Osteoblast (primary cell): ENCODE results near the gene RNASEH2A. TPM values are rescaled to one million over a fixed set of nuclear protein-coding genes. Genes with fewer than 3 reads are reported as not detected.
A peak's percentile ranks its signal among the peaks of the same experiment; 100 is the strongest.

Experiments
- DNase-seq: peaks from one replicate; pipeline ENCODE4 v3.0.0; 2011; ENCODE audit warnings: low spot score, mixed read lengths; ENCODE audit not compliant: insufficient read length; ENCODE audit errors: missing footprints
- H2AFZ ChIP-seq: 2 replicates; pipeline ENCODE4 v1.6.0; 2011; ENCODE audit warnings: mild to moderate bottlenecking, low read length
- H3K27ac ChIP-seq: 2 replicates; pipeline ENCODE4 v1.5.1; 2011; ENCODE audit warnings: mild to moderate bottlenecking, low read depth, low read length, moderate library complexity
- H3K27me3 ChIP-seq: 2 replicates; pipeline ENCODE4 v1.6.0; 2012; ENCODE audit warnings: mild to moderate bottlenecking, control low read depth, inconsistent platforms, low read length, moderate library complexity; ENCODE audit not compliant: insufficient read depth
- H3K36me3 ChIP-seq: 2 replicates; pipeline ENCODE4 v1.5.1; 2011; ENCODE audit warnings: mild to moderate bottlenecking, low read length, control low read depth, moderate library complexity; ENCODE audit not compliant: insufficient read depth
- H3K4me1 ChIP-seq: 2 replicates; pipeline ENCODE4 v1.5.1; 2011; ENCODE audit warnings: mild to moderate bottlenecking, low read length, control low read depth, moderate library complexity; ENCODE audit not compliant: insufficient read depth
- H3K4me2 ChIP-seq: 2 replicates; pipeline ENCODE4 v1.6.0; 2011; ENCODE audit warnings: mild to moderate bottlenecking, low read length; ENCODE audit not compliant: insufficient read depth
- H3K4me3 ChIP-seq: fragments of 200-600 bp; sonication (generic); 3 replicates; pipeline ENCODE4 v1.5.1; 2012; ENCODE audit warnings: mild to moderate bottlenecking, low read length, inconsistent platforms; ENCODE audit not compliant: insufficient read depth
- H3K79me2 ChIP-seq: 2 replicates; pipeline ENCODE4 v1.6.0; 2012; ENCODE audit warnings: mild to moderate bottlenecking, low read length, control low read depth, inconsistent platforms; ENCODE audit not compliant: insufficient read depth
- H3K9me3 ChIP-seq: 2 replicates; pipeline ENCODE4 v1.5.1; 2011; ENCODE audit warnings: low read depth, low read length, control low read depth
- H4K20me1 ChIP-seq: 2 replicates; pipeline ENCODE4 v1.6.0; 2012; ENCODE audit warnings: mild to moderate bottlenecking, low read length, control low read depth; ENCODE audit not compliant: insufficient read depth
- total RNA-seq: library from RNA; depleted of rRNA; stranded (reverse); fragments of >200 nt; gene quantifications from 2 replicates; pipeline ENCODE4 v1.2.3, GENCODE V29; 2012
- TF ChIP-seq, protein P1 (sequence below): IDR thresholded peaks from 2 replicates; pipeline ENCODE4 v1.5.1; 2011; ENCODE audit warnings: mild to moderate bottlenecking, low read depth, low read length, moderate library complexity; ENCODE audit errors: extremely low read depth

The RNASEH2A gene
- total RNA-seq, 1 donor, result 7.6 TPM

DNA sequence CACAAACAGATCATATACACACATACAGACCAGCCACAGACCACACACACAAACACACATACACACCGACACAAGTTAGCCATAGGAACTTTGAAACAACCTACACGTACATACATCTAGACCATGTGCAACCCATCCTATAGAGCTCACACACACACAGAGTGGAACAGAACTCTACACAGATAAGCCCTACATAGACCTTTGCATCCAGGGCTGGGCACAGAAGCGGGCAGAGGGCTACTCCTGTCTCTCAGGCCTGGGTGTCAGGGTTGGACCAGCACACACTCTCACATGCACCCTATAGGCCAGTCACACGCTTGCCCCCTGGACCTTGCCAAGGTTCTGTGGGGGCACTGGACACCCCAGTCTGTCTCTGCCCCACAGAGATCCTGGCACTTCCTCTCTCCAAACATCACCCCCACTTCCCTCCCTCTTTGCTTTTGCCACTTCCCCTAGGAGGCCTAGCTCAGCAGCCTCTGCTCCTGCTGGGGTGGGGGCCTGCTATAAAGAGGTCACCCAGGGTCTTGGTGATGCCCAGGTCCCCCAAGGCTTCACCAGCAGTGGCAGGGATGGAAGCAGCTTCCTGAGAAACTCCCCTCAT, 20.9 kb upstream of the RNASEH2A start:
- no peaks in the 10 kb centered on the region for H3K9me3 ChIP-seq
- no peak overlapping the region for H3K4me3 ChIP-seq
- H3K4me2 ChIP-seq, result no peak overlapping the region
- peak overlapping the region; percentile 83 for H2AFZ ChIP-seq
- H3K4me1 ChIP-seq, result peaks cover 35% of the 10 kb centered on the region
- H3K36me3 ChIP-seq, result no peaks in the 10 kb centered on the region
- peak overlapping the region; percentile 86 for H3K27ac ChIP-seq
- H3K79me2 ChIP-seq, result no peaks in the 10 kb centered on the region
- H3K27me3 ChIP-seq, result no peaks in the 10 kb centered on the region
- no peaks in the 10 kb centered on the region for H4K20me1 ChIP-seq
- peak; percentile 76 for DNase-seq
- TF ChIP-seq, protein P1, sequence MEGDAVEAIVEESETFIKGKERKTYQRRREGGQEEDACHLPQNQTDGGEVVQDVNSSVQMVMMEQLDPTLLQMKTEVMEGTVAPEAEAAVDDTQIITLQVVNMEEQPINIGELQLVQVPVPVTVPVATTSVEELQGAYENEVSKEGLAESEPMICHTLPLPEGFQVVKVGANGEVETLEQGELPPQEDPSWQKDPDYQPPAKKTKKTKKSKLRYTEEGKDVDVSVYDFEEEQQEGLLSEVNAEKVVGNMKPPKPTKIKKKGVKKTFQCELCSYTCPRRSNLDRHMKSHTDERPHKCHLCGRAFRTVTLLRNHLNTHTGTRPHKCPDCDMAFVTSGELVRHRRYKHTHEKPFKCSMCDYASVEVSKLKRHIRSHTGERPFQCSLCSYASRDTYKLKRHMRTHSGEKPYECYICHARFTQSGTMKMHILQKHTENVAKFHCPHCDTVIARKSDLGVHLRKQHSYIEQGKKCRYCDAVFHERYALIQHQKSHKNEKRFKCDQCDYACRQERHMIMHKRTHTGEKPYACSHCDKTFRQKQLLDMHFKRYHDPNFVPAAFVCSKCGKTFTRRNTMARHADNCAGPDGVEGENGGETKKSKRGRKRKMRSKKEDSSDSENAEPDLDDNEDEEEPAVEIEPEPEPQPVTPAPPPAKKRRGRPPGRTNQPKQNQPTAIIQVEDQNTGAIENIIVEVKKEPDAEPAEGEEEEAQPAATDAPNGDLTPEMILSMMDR, result no peak

DNA sequence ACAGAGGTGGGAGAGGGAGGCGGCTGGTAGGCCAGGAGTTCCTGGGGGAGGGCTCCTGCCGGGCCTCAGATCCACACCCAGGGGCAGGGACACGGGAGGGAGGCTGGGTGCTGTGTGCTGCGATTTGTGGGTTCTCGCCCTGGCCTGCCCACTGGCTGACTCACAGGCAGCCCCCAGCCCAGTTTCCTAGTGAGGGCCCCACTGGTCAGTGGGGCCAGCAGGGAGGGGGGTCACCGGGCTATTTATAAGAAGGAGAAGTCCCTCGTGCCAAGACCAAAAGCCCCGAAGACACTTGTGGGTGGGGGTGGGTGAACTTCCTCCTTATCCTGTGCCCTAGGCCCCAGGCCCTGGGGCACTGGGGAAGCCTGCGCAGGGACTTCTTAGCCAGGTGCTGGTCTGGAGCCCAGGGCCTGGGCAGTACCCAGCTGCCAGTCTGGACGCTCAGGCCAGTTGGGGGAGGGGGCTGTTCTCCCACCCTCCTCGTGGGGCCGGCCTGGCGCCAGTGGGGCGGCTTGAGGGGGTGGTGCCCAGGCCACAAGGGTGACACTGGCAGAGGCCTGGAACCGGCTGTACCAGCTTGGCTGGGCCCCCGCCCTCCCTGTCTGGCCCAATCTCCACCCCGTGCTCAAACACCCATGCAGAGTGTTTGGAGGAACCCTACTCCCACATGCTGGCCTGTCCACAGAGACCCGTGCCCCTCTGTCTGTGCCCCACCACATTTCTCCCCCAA, 20.1 kb upstream of the RNASEH2A start:
- TF ChIP-seq, protein P1, result no peak
- Histone ChIP-seq H3K4me2 (no peak overlapping the region), H3K27me3 (no peaks in the 10 kb centered on the region), H3K4me1 (peaks cover 41% of the 10 kb centered on the region), H3K9me3 (no peaks in the 10 kb centered on the region), H4K20me1 (no peaks in the 10 kb centered on the region), H3K27ac (peak overlapping the region; percentile 86), H3K79me2 (peaks cover 2% of the 10 kb centered on the region), H2AFZ (peak overlapping the region; percentile 83), H3K36me3 (no peaks in the 10 kb centered on the region), H3K4me3 (no peak overlapping the region)
- peak; percentile 84 for DNase-seq

- Histone ChIP-seq H3K4me1 (peaks cover 41% of the 10 kb centered on the region), H3K27ac (peak overlapping the region; percentile 11)
These were observed 19.4 kb upstream of the RNASEH2A start for GRCh38 chr19:12786952-12787351.

DNA sequence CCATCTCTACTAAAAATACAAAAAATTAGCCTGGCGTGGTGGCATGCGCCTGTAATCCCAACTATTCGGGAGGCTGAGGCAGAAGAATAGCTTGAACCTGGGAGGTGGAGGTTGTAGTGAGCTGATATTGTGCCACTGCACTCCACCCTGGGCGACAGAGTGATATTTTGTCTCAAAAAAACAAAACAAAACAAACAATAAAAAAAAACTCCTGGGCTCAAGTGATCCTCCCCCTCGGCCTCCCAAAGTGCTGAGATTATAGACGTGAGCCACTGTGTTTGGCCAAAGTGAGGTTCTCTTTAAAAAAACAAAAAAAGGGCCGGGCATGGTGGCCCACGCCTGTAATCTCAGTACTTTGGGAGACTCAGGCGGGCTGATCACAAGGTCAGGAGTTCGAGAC, 18.9 kb upstream of the RNASEH2A start:
- Histone ChIP-seq H3K79me2 (peaks cover 12% of the 10 kb centered on the region), H3K9me3 (no peaks in the 10 kb centered on the region), H3K4me1 (peaks cover 37% of the 10 kb centered on the region), H3K4me3 (no peak overlapping the region), H3K36me3 (no peaks in the 10 kb centered on the region), H3K27ac (no peak overlapping the region), H3K4me2 (no peak overlapping the region), H3K27me3 (no peaks in the 10 kb centered on the region), H2AFZ (no peak overlapping the region), H4K20me1 (peaks cover 9% of the 10 kb centered on the region)
- DNase-seq, result no peak
- TF ChIP-seq, protein P1, result no peak

More at GRCh38 chr19:12786952-12787351, 19.4 kb upstream of the RNASEH2A start:
- no peak overlapping the region for H3K4me2 ChIP-seq
- DNase-seq, result peak; percentile 67
- peaks cover 7% of the 10 kb centered on the region for H3K79me2 ChIP-seq
- H3K9me3 ChIP-seq, result no peaks in the 10 kb centered on the region
- H4K20me1 ChIP-seq, result peaks cover 4% of the 10 kb centered on the region
- no peak overlapping the region for H2AFZ ChIP-seq
- TF ChIP-seq, protein P1, result no peak
- no peaks in the 10 kb centered on the region for H3K36me3 ChIP-seq
- H3K27me3 ChIP-seq, result no peaks in the 10 kb centered on the region
- no peak overlapping the region for H3K4me3 ChIP-seq
